HG03354 (cell line): ENCODE results near the gene TDRD10.
"Not testable (repeated sequence)": the region's sequence is repeated elsewhere in the genome, so short reads cannot be mapped to it uniquely, and the experiment has no call there.

Source experiments
- ATAC-seq: cut with Tn5 transposase; IDR thresholded peaks from one replicate; pipeline ENCODE4 v1.9.1; 2021; ENCODE audit warnings: mild to moderate bottlenecking; ENCODE audit not compliant: unreplicated experiment, poor library complexity, severe bottlenecking

TDRD10 gene

DNA sequence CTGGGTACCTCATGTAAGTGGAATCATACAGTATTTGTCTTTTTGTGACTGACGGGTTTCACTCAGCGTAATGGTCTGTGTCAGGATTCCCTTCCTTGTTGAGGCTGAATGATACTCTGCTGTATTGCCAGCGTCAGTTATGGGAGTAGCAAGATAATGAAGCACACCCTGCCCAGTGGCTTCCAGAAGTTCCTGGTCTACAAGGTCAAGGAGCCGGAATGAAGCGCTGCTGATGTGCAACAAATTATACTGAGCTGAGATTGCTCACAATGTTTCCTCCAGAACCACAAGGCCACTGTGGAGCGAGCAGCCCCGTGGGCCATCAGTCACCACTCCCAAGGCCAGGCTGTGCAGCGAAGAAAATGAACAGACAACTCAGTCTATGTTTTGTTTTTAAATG lies 24.0 kb upstream of the TDRD10 start:
- no peak for ATAC-seq

DNA sequence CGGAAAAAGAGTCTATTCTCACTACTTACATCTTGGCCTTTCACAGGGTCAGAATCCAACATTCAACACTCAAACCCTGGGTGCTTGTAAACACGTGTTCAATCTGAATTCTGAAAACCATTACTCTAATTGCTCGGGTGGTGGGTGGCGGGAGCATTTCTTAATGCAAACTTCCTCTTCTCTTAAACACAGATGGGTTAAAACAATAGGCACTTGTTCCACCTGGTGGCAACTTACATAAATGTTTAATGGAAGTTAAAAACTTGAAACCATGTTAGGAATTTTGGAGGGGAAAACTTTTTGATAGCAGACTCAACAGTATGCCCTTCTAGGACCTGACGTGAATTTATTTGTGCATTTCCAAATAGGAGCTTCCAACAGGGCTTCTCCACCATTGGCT lies 23.4 kb upstream of the TDRD10 start:
- ATAC-seq = no peak

DNA sequence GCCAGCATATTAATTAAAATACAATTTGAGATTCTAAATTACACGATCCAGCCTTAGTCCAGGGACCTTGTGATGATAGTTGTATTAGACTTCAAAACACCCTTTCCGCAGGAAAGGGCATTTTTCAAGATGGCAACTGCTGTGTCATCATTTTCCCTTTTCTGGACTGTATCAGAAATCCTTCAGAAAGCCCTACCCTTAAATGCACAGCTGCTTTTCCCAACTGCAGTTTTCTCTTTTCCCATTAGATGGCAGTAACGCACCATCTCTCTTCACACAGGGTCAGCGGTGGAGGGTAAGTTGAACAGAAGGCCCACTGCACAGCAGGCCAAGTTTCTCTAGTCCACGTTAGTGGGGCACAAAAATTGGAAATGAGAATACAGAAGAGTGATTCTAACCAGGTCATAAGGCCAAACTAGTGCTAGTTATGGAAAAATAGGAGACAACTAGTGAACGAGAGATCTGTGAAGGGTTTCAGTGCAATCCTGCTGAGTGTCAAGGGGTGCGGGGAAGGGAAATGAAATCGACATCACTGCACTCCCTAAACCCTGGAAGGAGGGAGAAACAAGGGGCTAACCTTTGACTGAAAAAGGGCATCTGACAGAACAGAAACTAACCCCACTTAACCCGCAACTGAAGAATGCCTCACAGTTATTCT lies 22.1 kb upstream of the TDRD10 start:
- peak; percentile 50 for ATAC-seq

DNA sequence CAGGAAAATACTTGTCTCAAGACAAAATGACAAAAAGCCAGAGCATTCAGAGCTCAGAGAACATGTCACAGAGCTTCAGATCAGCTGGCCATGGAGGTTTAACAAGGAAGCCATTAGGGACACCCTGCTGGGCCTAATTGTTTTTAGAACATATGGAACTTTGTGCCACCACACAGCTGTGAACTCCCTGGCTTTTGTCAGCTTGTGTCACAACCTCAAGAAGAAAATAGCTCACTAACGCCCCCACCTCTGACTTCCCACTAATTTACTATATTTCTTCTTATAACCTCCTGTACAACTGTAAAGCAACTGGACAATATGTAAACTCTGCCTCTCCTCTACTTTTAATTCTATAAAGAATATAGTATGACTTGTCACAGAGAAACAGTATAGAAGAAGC lies 21.0 kb upstream of the TDRD10 start:
- no peak for ATAC-seq

DNA sequence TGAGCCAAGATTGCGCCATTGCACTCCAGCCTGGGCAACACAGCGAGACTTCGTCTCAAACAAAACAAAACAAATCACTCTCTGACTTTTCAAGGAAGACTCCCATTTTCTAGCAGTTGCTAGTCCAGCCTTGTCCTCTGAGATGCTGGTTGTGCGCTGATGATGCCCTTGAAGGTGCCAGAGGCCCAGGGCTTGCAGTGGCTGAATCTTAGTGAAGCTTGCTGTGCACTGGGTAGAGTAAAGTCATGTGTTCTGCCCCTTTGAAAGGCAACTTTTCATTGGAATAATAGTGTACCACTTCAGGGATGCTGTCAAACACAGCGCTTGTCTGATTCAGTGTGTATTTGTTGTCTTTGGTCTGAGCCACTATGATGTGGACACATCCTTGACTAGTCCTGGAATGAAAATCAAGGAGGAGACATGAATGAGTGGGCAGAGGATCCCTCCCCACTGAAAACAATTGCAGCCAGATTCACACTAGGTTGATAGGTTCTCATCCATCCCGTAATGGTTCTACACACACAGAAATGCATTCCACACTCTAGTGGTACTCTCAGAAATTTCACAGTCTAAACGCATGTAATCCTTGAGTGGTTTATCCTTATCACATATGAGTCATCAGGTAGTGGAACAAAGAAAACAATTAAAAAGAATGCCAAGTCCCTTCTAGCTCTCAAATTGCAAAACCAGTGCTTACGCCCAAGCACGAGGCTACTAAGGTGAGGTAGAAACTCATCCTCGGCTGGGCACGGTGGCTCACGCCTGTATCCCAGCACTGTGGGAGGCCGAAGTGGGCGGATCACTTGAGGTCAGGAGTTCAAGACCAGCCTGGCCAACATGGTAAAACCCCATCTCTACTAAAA lies 17.8 kb upstream of the TDRD10 start:
- no peak for ATAC-seq

DNA sequence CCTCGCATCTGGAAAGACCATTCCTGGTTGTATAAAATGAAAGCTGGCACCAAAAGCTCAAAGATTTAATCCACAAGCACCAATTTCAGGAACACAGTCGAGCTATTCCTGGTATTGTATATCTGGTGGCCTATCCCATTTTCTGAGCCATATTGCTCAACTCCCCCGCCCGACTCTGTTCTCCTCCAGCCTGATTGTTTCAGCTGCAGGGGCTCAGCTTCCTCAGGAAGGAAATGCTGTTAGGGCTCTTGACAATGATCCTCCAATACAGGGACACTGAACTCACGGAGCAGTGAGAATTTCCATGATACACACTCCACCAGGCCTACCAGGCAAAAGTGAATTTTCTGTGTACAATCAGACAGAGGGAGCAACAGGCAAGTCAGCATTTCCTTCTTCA lies 16.9 kb upstream of the TDRD10 start:
- ATAC-seq = no peak

DNA sequence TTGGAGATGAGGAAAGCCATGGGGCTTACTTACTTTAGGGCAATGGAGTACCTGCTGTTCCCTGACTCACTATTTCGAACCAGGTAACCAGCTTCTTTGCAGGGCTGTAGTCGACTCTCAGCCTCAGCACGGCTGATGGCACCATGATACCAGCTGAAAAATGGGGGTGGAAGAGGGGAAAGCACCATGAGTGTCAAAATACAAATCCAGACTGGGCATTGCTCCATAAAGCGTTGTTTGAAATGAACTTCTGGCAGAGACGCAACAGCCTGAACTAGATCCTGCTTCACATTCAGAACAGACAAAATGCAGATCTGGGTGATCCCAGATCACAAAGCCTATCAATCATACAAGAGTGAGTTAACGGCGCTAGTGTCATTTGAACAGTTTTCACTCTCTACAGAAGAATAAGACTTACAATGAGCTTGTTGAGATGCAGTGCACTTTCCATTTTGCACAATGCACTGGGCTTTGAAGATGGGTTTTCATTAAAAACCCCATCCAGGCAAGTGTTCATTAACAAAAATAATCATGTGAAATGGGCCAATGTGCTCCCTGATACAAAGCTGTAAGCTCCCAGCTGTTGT lies 16.0 kb upstream of the TDRD10 start:
- ATAC-seq = no peak

DNA sequence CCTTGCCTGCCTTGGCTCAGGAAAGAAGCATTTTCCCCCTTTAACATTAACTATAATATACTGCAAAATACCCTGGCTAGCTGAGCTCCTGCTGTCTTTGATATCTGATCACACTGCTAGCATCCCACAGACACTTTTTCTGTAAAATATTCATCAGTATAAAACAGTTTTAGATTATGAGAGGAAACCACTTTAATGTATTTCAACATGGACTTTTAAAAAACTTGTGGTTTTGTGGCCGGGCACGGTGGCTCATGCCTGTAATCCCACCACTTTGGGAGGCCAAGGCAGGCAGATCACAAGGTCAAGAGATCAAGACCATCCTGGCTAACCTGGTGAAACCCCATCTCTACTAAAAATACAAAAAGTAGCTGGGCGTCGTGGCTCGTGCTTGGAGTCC lies 15.3 kb upstream of the TDRD10 start:
- not testable (repeated sequence) for ATAC-seq

DNA sequence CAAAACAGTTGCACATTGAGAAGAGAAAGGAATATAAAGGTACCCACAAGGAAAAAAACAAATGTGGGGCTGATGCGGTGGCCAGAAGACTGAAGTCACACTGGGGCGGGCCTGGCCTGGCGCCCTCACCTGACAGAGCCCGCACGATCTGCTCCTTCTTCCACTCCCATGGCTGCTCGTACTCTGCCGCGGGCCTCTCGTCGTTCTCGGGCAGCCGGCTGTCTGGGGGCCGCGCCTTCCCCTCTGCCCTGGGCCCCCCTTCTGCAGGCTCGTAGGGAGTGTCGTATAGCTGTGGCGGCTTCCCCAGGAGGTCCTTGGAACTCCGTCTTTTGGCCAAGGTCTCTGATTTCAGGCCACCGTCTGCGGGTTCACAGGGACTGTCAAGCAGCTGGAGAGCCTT lies 13.1 kb upstream of the TDRD10 start:
- ATAC-seq = no peak

DNA sequence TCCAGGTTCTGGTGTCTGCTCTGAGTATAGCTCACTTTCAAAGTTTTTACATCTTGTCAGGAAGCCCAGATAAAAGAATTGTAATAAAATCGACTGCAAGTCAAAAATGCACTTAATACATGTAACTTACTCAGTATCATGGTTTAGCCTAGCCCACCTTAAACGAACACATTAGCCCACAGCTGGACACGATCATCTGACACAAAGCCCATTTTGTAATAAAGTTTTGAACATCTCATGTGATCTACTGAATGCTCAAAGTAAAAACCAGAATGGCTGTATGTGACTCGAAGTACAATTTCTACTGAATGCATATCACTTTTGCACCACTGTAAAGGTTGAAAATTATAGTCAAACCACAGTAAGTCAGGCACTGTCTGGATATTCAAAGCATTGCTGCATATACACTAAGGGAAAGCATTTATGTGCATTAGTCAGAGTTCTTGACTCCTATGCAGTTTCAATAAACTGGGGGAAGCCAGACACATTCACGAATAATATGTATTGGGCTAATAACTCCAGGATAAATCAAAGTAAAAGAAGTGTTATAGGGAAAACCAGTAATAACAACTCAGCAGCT lies 12.2 kb upstream of the TDRD10 start:
- no peak for ATAC-seq

DNA sequence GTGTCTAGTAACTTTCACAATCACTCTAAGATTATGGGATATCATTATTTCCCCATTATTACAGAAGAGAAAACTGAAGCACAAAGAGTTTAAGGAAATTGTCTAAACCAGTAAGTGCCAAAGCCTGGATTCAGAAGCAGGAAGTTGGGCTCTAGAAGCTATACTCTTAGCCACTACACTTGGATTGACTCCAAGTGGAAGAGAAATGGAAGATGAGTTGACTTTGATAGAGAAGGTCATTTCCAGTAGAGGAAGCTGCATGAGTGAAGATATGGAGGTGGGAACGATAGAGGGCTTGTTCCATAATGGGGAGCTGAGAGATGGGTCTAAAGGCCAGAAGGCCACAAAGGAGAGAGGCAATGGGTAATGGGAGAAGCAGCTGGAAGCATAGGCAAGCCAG lies 11.7 kb upstream of the TDRD10 start:
- no peak for ATAC-seq

DNA sequence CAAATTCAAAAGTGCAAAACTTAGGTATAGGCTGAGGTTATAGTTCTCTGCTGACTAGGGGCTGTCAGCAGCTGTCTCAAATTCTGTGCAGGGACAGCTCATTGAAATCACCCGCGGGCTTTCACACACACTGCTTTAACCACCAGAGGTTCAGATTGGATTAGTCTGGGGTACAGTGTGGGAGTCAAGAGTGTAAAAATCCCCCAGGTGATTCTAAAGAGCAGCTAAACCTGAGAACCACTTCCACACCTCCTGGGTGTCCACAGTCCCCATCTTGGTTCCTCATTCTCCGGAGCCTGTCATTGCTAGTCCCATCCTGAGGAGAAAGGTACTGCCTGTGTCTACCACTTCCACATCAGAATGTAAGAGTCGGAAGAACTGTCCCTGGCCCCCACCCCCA lies 9.9 kb upstream of the TDRD10 start:
- ATAC-seq = no peak

DNA sequence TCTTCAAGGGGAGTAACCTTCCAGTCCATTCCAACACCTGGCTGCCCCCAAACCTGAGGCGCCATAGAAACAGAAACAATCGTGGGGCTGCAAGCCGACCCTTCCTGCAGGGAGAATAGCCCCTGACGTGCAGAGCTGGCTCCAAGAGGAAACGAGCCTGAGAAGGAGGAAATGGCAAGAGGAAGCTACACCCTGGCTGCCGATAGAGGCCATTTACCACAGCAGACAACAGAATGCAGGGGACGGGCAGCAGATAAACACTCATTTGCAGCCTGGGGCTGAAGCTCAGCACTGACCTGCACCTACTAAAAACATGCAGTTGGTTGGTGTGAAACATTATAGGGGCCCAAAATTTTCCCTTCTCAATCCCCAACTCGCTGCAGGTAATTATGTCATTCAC lies 8.7 kb upstream of the TDRD10 start:
- no peak for ATAC-seq

DNA sequence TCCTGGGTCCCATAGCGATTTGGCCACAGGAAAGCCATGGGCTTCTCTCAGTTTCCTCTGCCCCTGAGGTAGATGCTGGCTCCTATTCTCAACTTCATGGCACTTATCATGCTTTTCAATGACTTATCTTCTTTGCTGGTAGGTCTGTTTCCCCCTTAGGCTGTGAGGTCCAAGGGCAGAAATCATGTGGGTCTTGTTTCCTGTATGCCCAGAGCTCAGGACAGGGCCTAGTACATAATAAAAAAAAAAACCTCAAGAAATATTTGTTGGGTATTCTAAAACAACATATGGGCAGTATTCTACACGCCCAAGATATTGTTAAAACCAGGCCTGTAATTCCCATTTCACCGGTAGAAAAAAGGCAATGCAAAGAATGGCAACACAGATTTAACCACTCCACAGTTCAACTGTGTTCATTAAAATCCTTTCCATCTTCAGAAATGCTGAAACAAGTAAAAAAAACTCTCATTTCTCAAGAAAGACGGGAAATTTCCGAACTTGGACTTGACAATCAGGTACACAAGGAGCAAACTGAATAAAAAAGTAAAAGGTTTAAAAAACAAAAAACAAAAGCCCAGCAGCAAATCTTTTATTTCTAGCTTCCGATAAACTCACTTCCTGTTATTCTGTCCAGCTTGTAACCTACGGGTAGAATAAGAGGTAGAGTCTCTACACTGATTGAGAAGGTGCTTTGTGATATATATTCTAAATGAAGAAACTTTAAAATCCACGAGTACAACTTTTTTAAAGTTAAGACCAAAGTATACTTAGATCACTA lies 6.3 kb upstream of the TDRD10 start:
- ATAC-seq = no peak

DNA sequence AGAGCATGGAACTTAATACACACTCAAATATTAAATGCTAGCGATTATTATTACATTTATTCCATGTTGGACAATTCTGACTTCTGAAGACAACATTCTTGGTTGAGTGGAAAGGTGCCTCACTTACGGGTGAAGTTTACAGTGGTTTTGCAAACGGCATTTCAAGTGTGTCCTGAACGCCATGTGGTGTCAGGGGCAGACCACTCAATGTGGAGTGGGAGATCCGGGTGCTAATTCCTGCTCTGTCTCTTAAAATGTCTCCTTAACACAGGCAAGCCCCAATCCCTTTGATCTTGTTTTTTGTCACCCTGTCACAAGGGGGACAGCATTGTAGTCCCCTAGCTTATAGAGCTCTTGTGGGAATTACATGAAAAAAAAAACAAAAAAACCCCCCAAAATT lies 5.6 kb upstream of the TDRD10 start:
- ATAC-seq = no peak

DNA sequence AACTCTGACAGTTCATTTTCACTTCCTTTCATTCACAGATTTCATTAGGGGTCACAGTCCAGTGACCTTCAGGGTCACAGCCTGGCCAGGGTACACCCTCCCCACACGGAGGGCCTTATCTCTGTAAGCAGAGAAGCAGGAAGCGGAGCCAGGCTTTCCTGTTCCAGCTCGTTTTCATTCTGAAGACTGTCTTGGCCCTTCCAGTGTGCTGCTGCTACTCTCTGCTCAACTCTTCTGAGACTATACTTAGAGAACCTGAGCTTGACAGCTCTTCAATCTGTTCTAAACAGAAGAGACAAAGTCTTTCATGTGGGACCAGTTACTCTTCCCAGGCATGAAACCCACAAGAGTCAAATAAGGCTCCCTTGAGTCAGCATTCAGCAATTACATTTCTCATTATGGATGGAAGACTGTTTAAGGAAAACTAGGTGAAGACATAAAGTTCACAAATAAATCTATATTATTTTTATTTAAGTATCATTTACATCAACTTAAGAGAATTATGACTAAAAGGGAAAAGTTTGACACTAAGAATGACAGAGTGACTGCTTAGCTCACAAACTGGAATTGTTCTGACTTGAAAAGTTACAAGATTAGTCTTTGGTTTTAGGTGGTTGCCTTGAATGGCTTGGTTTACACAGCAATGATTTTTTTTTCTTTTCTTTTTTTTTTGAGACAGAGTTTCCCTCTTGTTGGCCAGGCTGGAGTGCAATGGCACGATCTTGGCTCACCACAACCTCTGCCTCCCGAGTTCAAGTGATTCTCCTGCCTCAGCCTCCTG lies 4.8 kb upstream of the TDRD10 start:
- ATAC-seq = no peak

DNA sequence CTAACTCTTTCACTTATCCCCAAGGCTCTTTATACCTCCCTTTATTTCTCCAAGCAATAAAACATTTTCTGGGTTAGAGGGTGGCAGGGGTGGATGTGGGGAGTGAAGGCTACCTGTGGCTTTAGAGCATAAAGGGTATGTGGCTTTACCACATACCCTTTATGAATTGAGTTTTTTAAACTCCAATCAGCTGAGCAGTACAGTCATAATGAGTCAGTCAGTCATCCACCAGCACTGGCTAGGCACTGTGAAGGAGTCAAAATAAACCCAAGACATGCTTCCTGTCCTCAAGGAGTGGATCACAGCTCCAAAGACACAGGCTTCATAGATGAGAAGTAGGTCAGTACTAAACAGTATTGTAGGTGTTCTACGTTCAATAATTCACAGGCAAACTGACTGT lies 2.6 kb upstream of the TDRD10 start:
- ATAC-seq = no peak

DNA sequence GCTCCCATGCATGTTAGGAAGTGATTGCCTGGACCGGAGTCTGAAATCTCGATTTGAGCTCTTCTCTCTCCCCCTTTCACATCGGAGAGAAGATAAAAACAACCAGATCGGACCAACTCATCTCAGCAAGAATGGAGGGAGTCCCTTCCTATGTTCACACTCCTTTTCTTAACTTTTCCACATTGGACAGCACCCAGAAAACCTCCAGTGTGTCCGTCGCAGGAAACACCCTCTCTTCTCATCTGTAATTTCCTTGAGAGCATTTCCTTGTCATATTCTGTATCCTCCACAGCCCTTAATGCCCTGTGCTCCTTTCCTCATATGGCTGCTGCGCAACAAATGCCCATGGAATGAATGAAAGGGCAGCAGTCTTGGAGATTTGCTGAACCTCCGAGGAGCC lies 1.5 kb upstream of the TDRD10 start:
- no peak for ATAC-seq

DNA sequence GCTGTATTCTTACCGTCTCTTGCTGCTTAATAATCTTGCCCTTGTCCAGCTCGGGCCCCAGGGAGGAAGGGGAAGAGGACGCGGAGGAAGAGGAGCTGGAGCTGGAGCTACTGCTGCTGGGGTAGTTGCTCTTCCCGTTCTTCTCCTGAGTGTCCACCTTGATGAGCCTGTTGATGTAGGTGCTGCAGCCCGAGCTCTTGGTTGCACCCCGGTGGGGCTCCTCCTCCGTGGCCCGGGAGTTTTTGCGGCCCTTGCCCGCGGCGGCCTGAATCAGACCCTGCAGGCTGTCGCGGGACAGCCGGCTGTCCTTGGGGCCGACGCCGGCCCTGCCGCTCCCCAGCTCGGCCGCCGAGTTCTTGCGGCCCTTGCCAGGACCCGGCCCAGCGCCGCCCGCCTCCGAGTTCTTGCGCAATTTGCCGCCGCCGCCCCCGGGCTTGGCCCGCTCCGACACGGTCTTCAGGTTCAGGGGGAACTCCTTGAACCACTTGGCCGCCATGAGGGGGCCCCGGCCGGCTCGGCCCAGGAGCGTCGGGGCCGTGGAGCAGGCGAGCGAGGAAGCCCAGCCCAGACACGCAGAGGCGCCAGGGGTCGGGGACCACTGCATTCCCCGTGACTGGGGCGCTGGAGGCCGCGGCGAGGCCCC lies 475 bp upstream of the TDRD10 start:
- no peak for ATAC-seq
